ENCODE measurements around the gene KCNMA1.

KCNMA1 gene

DNA sequence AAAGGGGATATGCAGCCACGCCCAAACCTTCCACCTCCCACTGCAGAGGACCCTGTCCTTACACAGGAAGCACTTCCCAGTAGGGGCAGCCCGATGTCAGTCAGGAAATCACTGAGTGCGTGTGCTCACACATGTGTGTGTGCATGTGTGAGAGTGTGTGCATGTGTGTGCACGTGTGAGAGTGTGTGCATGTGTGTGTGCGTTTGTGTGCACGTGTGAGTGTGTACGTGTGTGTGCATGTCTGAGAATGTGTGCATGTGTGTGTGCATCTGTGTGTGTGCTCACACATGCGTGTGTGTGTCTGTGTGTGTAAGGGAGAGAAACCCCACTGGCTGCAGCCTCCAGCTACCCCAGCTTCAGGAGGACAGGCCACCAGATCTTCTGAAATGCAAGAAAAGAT is 229.3 kb downstream of the KCNMA1 start:
- DNase-seq (ENCODE audit: low read depth, low spot score), result no peak
- no peak overlapping the region for H3K4me3 ChIP-seq (ENCODE audit: insufficient read length, low read depth)
- no peak for TF ChIP-seq ZNF274 (IDR thresholded peaks at IDR 0.05; ENCODE audit: low read depth, low read length)
- TF ChIP-seq SUZ12 (IDR thresholded peaks at IDR 0.05; ENCODE audit: extremely low read depth, insufficient read depth, insufficient read length), result no peak
- no peak for TF ChIP-seq YY1 (IDR thresholded peaks at IDR 0.05; ENCODE audit: insufficient read depth, insufficient read length)

DNA sequence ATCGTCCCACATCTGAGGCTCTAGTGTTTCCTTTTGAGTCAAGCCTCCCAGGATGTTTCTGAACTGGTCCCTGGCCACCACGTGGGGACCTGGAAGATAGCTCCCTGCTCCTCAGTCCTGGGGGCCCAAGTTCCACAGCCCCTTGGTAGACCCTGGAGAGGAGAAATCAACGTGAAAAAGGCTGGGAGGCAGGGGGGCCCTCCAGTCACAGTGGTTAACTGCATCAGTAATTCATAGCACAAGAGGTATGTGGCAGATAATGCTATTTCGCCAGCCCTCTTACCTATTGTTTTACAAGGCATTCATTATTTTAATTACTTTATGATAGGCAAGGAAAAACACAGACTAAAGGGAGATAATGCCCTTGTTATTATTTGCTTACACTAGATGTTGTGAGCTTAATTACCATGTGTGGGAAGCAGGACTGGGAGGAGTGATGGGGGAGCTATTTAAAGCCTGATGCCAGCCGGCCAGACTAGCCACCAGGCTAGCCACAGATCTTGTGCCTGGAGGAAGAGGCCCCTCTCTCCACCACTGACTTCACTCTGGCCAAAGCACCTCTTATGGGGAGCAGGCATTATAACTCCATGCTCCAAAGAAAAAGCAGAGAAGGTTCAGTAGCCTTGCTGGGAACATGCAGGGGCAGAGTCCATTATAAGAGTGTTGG is 230.7 kb downstream of the KCNMA1 start:
- H3K27me3 ChIP-seq (ENCODE audit: insufficient read depth, insufficient read length), result no peaks in the 10 kb centered on the region
- peaks cover 13% of the 10 kb centered on the region for H3K4me1 ChIP-seq (ENCODE audit: insufficient read depth, insufficient read length)
- no peak overlapping the region for H3K9ac ChIP-seq (ENCODE audit: insufficient read length, low read depth)
- TF ChIP-seq YY1 (IDR thresholded peaks at IDR 0.05; ENCODE audit: insufficient read depth, insufficient read length), result no peak
- no peak for TF ChIP-seq SUZ12 (IDR thresholded peaks at IDR 0.05; ENCODE audit: extremely low read depth, insufficient read depth, insufficient read length)
- no peak for TF ChIP-seq ZNF274 (IDR thresholded peaks at IDR 0.05; ENCODE audit: low read depth, low read length)
- H3K36me3 ChIP-seq (ENCODE audit: insufficient read depth, insufficient read length, low read length), result no peaks in the 10 kb centered on the region
- H3K4me3 ChIP-seq (ENCODE audit: insufficient read length, low read depth), result no peak overlapping the region
- H3K9me3 ChIP-seq (ENCODE audit: insufficient read depth, low read length), result peaks cover 4% of the 10 kb centered on the region; the same call in 1 of the 2 replicates
- DNase-seq (ENCODE audit: low read depth, low spot score), result no peak

More for the DNA sequence above, 229.3 kb downstream of the KCNMA1 start:
- Histone ChIP-seq H3K4me1 (ENCODE audit: insufficient read depth, insufficient read length) (peaks cover 13% of the 10 kb centered on the region), H3K27me3 (ENCODE audit: insufficient read depth, insufficient read length) (no peaks in the 10 kb centered on the region), H3K9me3 (ENCODE audit: insufficient read depth, low read length) (peaks cover 4% of the 10 kb centered on the region; the same call in 1 of the 2 replicates), H3K36me3 (ENCODE audit: insufficient read depth, insufficient read length, low read length) (no peaks in the 10 kb centered on the region), H3K9ac (ENCODE audit: insufficient read length, low read depth) (no peak overlapping the region)

DNA sequence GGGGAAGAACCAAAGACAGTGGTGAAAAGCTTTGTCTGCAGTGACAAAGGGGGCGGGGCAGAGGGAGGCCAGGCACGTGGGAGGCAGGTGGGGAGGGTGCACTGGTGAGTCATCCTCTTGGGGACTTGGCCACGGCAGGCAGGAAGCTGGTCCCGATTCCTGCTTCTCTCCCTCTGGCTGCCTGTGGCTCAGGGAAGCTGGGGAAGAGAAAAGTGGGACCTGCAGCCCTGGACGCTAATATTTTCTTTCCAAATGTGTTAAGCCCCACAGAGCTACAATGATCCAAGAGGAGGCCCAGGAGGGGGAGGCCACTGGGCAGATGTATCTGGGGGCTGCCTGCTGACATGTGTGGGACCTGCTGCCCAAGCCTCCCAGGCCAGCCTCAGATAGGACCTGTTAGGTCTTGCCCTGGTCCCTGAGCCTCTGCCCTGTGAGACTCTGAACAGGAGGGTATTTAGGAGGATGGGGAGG is 231.8 kb downstream of the KCNMA1 start:
- no peak for TF ChIP-seq SUZ12 (IDR thresholded peaks at IDR 0.05; ENCODE audit: extremely low read depth, insufficient read depth, insufficient read length)
- TF ChIP-seq YY1 (IDR thresholded peaks at IDR 0.05; ENCODE audit: insufficient read depth, insufficient read length), result no peak
- no peak for TF ChIP-seq ZNF274 (IDR thresholded peaks at IDR 0.05; ENCODE audit: low read depth, low read length)
- Histone ChIP-seq H3K27me3 (ENCODE audit: insufficient read depth, insufficient read length) (no peaks in the 10 kb centered on the region), H3K4me3 (ENCODE audit: insufficient read length, low read depth) (no peak overlapping the region), H3K9me3 (ENCODE audit: insufficient read depth, low read length) (peaks cover 4% of the 10 kb centered on the region; the same call in 1 of the 2 replicates), H3K4me1 (ENCODE audit: insufficient read depth, insufficient read length) (peaks cover 13% of the 10 kb centered on the region), H3K36me3 (ENCODE audit: insufficient read depth, insufficient read length, low read length) (no peaks in the 10 kb centered on the region), H3K9ac (ENCODE audit: insufficient read length, low read depth) (no peak overlapping the region)
- peak; percentile 74 for DNase-seq (ENCODE audit: low read depth, low spot score)

- Histone ChIP-seq H3K4me1 (ENCODE audit: insufficient read depth, insufficient read length) (peaks cover 13% of the 10 kb centered on the region), H3K9me3 (ENCODE audit: insufficient read depth, low read length) (peaks cover 4% of the 10 kb centered on the region; the same call in 1 of the 2 replicates), H3K4me3 (ENCODE audit: insufficient read length, low read depth) (no peak overlapping the region), H3K36me3 (ENCODE audit: insufficient read depth, insufficient read length, low read length) (no peaks in the 10 kb centered on the region), H3K9ac (ENCODE audit: insufficient read length, low read depth) (peak overlapping the region; percentile 42), H3K27me3 (ENCODE audit: insufficient read depth, insufficient read length) (no peaks in the 10 kb centered on the region)
- DNase-seq (ENCODE audit: low read depth, low spot score), result no peak
- no peak for TF ChIP-seq SUZ12 (IDR thresholded peaks at IDR 0.05; ENCODE audit: extremely low read depth, insufficient read depth, insufficient read length)
Measured at GRCh38 chr10:77404810-77405209, 232.8 kb downstream of the KCNMA1 start.

- no peak for DNase-seq (ENCODE audit: low read depth, low spot score)
- H3K36me3 ChIP-seq (ENCODE audit: insufficient read depth, insufficient read length, low read length), result no peaks in the 10 kb centered on the region
Measured at GRCh38 chr10:77403761-77404160, 233.8 kb downstream of the KCNMA1 start.

DNA sequence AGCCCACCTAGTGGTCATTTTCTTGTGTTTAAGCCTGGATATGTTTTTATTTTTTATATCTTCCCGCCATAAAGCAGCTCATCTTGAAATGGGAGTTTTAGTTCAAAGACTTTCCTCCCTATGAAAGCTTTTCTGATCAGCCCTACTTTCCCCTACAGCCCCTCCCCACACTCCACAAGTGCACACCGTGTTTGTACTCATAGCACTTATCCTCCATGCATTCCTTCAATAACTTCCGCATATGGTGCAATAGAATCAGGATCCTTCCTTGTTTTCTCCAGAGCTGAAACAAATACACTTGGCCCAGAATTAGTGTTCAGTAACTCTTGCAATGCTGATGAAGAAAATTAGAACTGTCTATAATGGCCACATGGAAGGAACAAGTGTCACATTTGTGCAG is 235.9 kb downstream of the KCNMA1 start:
- H3K27me3 ChIP-seq (ENCODE audit: insufficient read depth, insufficient read length), result no peaks in the 10 kb centered on the region
- H3K36me3 ChIP-seq (ENCODE audit: insufficient read depth, insufficient read length, low read length), result no peaks in the 10 kb centered on the region
- H3K9ac ChIP-seq (ENCODE audit: insufficient read length, low read depth), result no peak overlapping the region
- no peak overlapping the region for H3K4me3 ChIP-seq (ENCODE audit: insufficient read length, low read depth)
- H3K9me3 ChIP-seq (ENCODE audit: insufficient read depth, low read length), result no peaks in the 10 kb centered on the region
- no peak for DNase-seq (ENCODE audit: low read depth, low spot score)
- TF ChIP-seq ZNF274 (IDR thresholded peaks at IDR 0.05; ENCODE audit: low read depth, low read length) (no peak), SUZ12 (IDR thresholded peaks at IDR 0.05; ENCODE audit: extremely low read depth, insufficient read depth, insufficient read length) (no peak), YY1 (IDR thresholded peaks at IDR 0.05; ENCODE audit: insufficient read depth, insufficient read length) (no peak)
- peaks cover 11% of the 10 kb centered on the region for H3K4me1 ChIP-seq (ENCODE audit: insufficient read depth, insufficient read length)

More at GRCh38 chr10:77403761-77404160, 233.8 kb downstream of the KCNMA1 start:
- Histone ChIP-seq H3K9me3 (ENCODE audit: insufficient read depth, low read length) (peaks cover 3% of the 10 kb centered on the region; the same call in 1 of the 2 replicates), H3K4me1 (ENCODE audit: insufficient read depth, insufficient read length) (peaks cover 13% of the 10 kb centered on the region), H3K9ac (ENCODE audit: insufficient read length, low read depth) (no peak overlapping the region), H3K27me3 (ENCODE audit: insufficient read depth, insufficient read length) (no peaks in the 10 kb centered on the region), H3K4me3 (ENCODE audit: insufficient read length, low read depth) (no peak overlapping the region)
- TF ChIP-seq SUZ12 (IDR thresholded peaks at IDR 0.05; ENCODE audit: extremely low read depth, insufficient read depth, insufficient read length) (no peak), YY1 (IDR thresholded peaks at IDR 0.05; ENCODE audit: insufficient read depth, insufficient read length) (no peak), ZNF274 (IDR thresholded peaks at IDR 0.05; ENCODE audit: low read depth, low read length) (no peak)

DNA sequence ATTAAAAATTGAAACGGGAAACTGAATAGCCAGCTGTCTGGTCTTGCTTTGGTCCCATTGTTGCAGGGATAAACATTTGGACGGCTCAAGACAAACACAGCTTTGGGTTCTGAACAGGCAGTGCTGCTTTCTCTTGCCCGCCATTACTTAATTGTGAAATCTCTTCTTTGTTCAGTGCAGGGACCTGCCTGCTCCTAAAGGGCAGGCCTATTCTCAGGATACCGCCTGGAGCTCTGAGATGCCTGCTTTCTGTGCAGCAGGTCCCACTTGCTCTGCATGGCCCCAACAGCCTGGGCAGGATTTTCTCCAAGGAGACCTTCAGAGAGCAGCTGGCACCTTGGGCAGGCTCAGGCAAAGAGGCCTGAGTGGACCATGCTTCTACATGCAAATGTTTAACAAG is 237.6 kb downstream of the KCNMA1 start:
- H3K9ac ChIP-seq (ENCODE audit: insufficient read length, low read depth), result no peak overlapping the region
- H3K36me3 ChIP-seq (ENCODE audit: insufficient read depth, insufficient read length, low read length), result no peaks in the 10 kb centered on the region
- peaks cover 4% of the 10 kb centered on the region for H3K4me1 ChIP-seq (ENCODE audit: insufficient read depth, insufficient read length)
- no peak overlapping the region for H3K4me3 ChIP-seq (ENCODE audit: insufficient read length, low read depth)
- H3K27me3 ChIP-seq (ENCODE audit: insufficient read depth, insufficient read length), result no peaks in the 10 kb centered on the region
- DNase-seq (ENCODE audit: low read depth, low spot score), result no peak
- TF ChIP-seq SUZ12 (IDR thresholded peaks at IDR 0.05; ENCODE audit: extremely low read depth, insufficient read depth, insufficient read length), result no peak
- no peak for TF ChIP-seq ZNF274 (IDR thresholded peaks at IDR 0.05; ENCODE audit: low read depth, low read length)
- no peak for TF ChIP-seq YY1 (IDR thresholded peaks at IDR 0.05; ENCODE audit: insufficient read depth, insufficient read length)
- H3K9me3 ChIP-seq (ENCODE audit: insufficient read depth, low read length), result no peaks in the 10 kb centered on the region

Measured in NT2/D1 (cell line).